B cell (primary cell): ENCODE data around the gene ITGAE.

Source experiments
- CTCF ChIP-seq: fragments of 200-600 bp; IDR thresholded peaks from one replicate; pipeline ENCODE4 v1.8.0; 2022; ENCODE audit warnings: antibody characterized with exemption, mild to moderate bottlenecking
- EZH2 ChIP-seq: IDR thresholded peaks from 2 replicates; pipeline ENCODE4 v1.6.1; 2012; ENCODE audit warnings: borderline replicate concordance, low read depth, mild to moderate bottlenecking, moderate library complexity, low read length; ENCODE audit not compliant: insufficient read depth, poor library complexity, severe bottlenecking

- TF ChIP-seq CTCF (no peak), EZH2 (no peak)
Observed at GRCh38 chr17:3765981-3766380, 35.0 kb downstream of the ITGAE start.
